ENCODE data around the gene TAGLN3.

The TAGLN3 gene

DNA sequence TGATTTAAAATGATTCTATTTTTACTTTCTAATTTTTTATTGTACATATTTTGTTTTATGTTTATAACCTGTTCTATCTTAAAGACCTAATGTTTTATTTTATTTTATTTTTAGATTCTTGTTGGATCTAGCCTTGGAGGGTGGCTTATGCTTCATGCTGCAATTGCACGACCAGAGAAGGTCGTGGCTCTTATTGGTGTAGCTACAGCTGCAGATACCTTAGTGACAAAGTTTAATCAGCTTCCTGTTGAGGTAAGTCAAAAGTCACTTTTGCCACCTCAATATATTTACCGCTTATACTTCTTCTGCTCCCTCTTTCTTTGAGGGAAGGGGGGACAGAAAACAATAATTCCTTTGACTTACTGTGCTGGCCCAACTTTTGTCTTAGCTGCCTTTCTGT lies 11.9 kb upstream of the TAGLN3 start:
- no peak overlapping the region for H3K4me3 ChIP-seq (ENCODE audit: low read depth, low read length)
- DNase-seq = no peak
- peaks cover 13% of the 10 kb centered on the region for H3K36me3 ChIP-seq (replicated peaks)
- in situ Hi-C loops (cut with HindIII; ENCODE audit: low pct_ligation_motif_present, low sequenced_read_pairs) = no loop called here
- H3K27me3 ChIP-seq (replicated peaks) = no peaks in the 10 kb centered on the region
- H3K27ac ChIP-seq = no peak overlapping the region
- TF ChIP-seq, protein P1, sequence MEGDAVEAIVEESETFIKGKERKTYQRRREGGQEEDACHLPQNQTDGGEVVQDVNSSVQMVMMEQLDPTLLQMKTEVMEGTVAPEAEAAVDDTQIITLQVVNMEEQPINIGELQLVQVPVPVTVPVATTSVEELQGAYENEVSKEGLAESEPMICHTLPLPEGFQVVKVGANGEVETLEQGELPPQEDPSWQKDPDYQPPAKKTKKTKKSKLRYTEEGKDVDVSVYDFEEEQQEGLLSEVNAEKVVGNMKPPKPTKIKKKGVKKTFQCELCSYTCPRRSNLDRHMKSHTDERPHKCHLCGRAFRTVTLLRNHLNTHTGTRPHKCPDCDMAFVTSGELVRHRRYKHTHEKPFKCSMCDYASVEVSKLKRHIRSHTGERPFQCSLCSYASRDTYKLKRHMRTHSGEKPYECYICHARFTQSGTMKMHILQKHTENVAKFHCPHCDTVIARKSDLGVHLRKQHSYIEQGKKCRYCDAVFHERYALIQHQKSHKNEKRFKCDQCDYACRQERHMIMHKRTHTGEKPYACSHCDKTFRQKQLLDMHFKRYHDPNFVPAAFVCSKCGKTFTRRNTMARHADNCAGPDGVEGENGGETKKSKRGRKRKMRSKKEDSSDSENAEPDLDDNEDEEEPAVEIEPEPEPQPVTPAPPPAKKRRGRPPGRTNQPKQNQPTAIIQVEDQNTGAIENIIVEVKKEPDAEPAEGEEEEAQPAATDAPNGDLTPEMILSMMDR (IDR thresholded peaks at IDR 0.05; ENCODE audit: low read depth, low read length, missing control alignments) = no peak

DNA sequence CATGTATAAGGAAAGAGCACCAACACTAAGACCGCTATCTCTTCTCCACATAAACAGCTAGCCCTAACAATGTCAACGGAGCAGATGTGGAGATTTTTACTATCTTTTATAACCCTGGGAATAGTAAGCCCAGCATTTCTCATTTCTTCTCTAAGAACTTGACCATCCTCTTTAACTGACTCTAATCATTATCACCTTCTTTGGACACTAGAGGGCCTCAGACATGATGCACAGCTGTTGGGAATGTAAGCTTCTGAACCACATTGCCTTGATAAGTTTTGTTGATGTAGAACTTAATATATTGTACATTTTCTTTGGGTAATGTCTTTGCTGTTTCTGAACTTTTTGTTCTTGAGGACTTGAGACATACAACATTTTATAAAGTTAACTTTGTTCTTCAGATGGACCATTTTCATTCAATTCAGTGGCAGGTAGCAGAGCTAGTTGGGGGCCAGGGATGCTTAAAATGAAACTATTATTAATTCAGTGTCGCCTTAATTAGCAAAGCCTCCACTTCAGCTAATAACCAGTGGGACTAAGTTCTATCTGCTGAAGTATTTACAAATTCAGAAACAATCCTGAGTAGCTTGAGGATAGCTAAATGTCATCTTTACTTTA lies 9.6 kb upstream of the TAGLN3 start:
- H3K36me3 ChIP-seq (replicated peaks) = peaks cover 13% of the 10 kb centered on the region
- H3K27me3 ChIP-seq (replicated peaks) = no peaks in the 10 kb centered on the region
- DNase-seq = peak; percentile 63
- no peak overlapping the region for H3K4me3 ChIP-seq (ENCODE audit: low read depth, low read length)
- in situ Hi-C loops (cut with HindIII; ENCODE audit: low pct_ligation_motif_present, low sequenced_read_pairs) = no loop called here
- TF ChIP-seq, protein P1 (IDR thresholded peaks at IDR 0.05; ENCODE audit: low read depth, low read length, missing control alignments) = peak; percentile 69
- H3K27ac ChIP-seq = no peak overlapping the region

DNA sequence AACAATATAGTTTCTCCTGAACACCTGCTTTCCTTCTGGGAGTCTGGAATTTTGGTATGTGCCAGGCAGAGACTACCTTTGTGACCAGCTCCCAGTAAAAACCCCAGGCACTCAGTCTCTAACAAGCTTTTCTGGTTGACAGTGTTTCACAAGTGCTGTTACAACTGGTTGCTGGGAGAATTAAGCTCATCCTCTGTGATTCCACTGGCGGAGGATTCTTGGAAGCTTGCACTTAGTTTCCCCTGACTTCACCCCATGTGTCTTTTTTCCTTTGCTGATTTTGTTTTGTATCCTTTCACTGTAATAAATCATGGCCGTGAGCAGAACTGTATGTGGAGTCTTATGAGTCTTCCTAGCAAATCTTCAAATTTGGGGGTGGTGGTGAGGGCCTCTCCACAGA lies 5.7 kb upstream of the TAGLN3 start:
- no peaks in the 10 kb centered on the region for H3K27me3 ChIP-seq (replicated peaks)
- DNase-seq = no peak
- TF ChIP-seq, protein P1 (IDR thresholded peaks at IDR 0.05; ENCODE audit: low read depth, low read length, missing control alignments) = no peak
- H3K4me3 ChIP-seq (ENCODE audit: low read depth, low read length) = no peak overlapping the region
- in situ Hi-C loops (cut with HindIII; ENCODE audit: low pct_ligation_motif_present, low sequenced_read_pairs) = no loop called here
- H3K36me3 ChIP-seq (replicated peaks) = peaks cover 4% of the 10 kb centered on the region
- H3K27ac ChIP-seq = no peak overlapping the region

DNA sequence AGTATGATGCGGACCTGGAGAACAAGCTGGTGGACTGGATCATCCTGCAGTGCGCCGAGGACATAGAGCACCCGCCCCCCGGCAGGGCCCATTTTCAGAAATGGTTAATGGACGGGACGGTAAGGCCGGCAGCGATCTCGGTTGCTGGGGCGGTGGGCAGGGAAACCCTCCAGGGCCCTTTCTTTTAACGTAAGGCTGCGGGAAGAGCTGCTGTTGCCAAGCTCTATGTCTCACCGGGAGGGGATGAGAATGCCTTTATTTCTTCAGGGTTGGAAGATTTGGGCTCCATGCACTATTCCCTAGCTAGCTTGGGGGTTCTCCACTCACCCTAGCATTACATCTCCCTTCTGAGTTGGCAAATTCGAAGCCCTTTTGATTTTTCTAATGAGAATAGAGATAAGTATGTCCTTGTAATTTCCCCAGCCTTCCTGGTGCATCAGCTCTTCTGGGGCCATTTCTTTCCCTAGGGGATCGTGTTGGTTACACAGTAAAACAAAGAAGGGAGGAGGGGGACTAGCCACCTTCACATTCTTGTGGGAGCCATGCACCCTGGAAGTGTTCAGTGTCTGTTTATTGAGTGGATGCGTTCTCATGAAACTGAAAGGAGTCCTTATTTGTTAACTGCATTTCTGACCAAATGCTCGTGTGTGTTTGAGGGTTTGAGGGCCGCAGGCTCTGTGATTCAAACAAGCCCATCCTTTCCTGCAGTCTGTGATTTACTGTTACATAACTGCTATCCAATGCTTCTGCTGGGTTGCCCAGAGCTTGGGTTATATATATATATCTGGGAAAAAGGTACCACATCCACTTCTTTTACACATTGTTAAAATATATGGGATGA lies 982 bp downstream of the TAGLN3 start:
- Histone ChIP-seq H3K36me3 (replicated peaks) (no peaks in the 10 kb centered on the region), H3K27ac (no peak overlapping the region), H3K27me3 (replicated peaks) (no peaks in the 10 kb centered on the region), H3K4me3 (ENCODE audit: low read depth, low read length) (peak overlapping the region; percentile 59)
- TF ChIP-seq, protein P1 (IDR thresholded peaks at IDR 0.05; ENCODE audit: low read depth, low read length, missing control alignments) = no peak
- in situ Hi-C loops (cut with HindIII; ENCODE audit: low pct_ligation_motif_present, low sequenced_read_pairs) = no loop called here
- DNase-seq = no peak

DNA sequence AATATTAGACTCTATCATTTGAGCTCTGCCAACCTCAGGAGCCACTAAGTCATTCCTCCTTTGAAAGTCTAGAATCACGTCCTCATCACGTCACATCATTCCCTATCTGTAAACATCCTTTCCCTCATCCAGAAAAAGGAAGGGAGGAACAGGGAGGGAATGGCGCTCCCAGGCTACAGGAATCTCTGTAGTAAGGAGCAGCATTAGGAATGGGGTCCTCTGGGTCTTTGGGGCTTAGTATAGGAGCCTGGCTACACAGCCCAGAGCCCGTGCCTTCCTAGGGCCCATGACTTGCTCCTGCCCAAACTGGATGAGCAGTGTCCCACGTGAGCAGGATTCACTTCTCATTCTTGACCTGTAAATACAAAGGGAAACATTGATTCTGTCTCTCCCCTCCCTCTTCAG lies 1.6 kb downstream of the TAGLN3 start:
- DNase-seq = no peak
- in situ Hi-C loops (cut with HindIII; ENCODE audit: low pct_ligation_motif_present, low sequenced_read_pairs) = no loop called here
- Histone ChIP-seq H3K36me3 (replicated peaks) (no peaks in the 10 kb centered on the region), H3K4me3 (ENCODE audit: low read depth, low read length) (no peak overlapping the region), H3K27me3 (replicated peaks) (no peaks in the 10 kb centered on the region), H3K27ac (no peak overlapping the region)
- TF ChIP-seq, protein P1 (IDR thresholded peaks at IDR 0.05; ENCODE audit: low read depth, low read length, missing control alignments) = no peak

Measured in brain microvascular endothelial cell (primary cell).